Fibroblast of lung (primary cell): ENCODE measurements around the gene FRG2.

Experiments used
- CTCF ChIP-seq, 2 donors: IDR thresholded peaks in 1 of 2; conservative IDR thresholded peaks in 1 of 2; 1 replicate in 1 of 2; 2 replicates in 1 of 2; pipeline ENCODE4 v1.5.1; 2011 to 2012; ENCODE audit warnings: low read length in 2 of 2, control low read depth in 1 of 2, inconsistent platforms in 1 of 2, low read depth in 1 of 2, mild to moderate bottlenecking in 1 of 2
- EZH2 ChIP-seq: IDR thresholded peaks from 2 replicates; pipeline ENCODE4 v1.5.1; 2012; ENCODE audit warnings: low read length, control low read depth, mild to moderate bottlenecking; ENCODE audit errors: missing control alignments

GRCh38 chr4:189979196-189980047, 47.6 kb downstream of the FRG2 start:
- TF ChIP-seq EZH2 (no peak), CTCF (conservative IDR thresholded peaks at IDR 0.05 in 1 of 2, IDR thresholded peaks at IDR 0.05 in 1 of 2; ENCODE audit: low read depth in 1 of 2, low read length in 2 of 2) (no peak)
